ENCODE results near the gene TDP2.
"Not testable (repeated sequence)": the region's sequence is repeated elsewhere in the genome, so short reads cannot be mapped to it uniquely, and the experiment has no call there.

Gene TDP2

DNA sequence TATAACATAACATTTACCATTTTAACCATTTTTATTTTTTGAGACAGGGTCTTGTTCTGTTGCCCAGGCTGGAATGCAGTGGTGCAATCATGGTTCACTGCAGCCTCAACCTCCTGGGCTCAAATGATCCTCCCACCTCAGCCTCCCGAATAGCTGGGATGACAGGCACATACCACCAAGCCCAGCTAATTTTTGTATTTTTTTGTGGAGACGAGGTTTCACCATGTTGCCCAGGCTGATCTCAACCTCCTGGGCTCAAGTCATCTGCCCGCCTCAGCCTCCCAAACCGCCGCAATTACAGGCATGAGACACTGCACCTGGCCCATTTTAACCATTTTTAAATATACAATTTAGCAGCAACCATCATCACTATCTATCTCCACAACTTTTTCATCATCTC lies 26.1 kb downstream of the TDP2 start:
- not testable (repeated sequence) for H3K4me1 Mint-ChIP-seq; H3K9me3 Mint-ChIP-seq; H3K4me3 Mint-ChIP-seq; H3K36me3 Mint-ChIP-seq; H3K27ac Mint-ChIP-seq; DNase-seq (ENCODE audit: low spot score in 2 of 2); ATAC-seq

DNA sequence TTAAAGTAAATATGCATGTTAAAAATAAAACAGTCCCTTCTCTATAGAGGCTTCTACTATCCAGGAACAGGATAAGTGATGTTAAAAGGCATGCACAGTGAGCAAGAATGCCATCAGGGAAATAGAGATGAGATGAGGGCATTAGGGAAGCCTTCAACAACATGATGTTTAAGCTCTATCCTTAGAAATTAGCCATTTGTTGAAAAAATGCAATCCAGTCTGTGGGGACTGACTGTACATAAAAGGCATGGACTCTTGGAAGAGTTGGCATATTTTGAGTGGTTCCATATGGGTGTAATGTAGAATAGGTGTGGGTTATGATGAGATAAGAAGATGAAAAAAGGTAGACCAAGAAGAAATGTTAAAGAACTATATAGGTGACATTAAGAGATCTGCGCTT lies 26.5 kb downstream of the TDP2 start:
- no peak overlapping the region for H3K27ac Mint-ChIP-seq
- peaks cover 1% of the 10 kb centered on the region for H3K4me1 Mint-ChIP-seq
- no peaks in the 10 kb centered on the region for H3K9me3 Mint-ChIP-seq

DNA sequence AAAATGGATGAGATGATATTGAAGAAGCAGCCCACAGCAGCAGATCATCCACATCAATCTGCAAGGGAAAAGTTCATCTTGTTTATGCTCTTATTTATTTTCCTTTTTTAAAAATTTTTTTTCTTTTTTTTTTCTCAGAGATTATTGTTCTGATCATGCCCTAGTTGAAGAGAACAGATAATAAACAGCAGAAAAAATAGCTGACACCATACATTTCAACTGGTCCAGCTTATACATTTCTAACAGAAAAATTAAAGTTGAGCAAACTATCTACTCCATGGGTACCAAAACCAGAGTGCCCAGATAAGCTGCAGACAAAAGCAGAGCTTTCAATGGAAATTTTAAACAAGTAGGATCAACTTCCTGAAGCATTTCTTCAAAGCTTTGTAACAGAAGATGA lies 30.0 kb downstream of the TDP2 start:
- no peak overlapping the region for H3K4me3 Mint-ChIP-seq
- DNase-seq (ENCODE audit: low spot score in 2 of 2) (no peak), ATAC-seq (no peak)
- no peaks in the 10 kb centered on the region for H3K9me3 Mint-ChIP-seq
- no peaks in the 10 kb centered on the region for H3K4me1 Mint-ChIP-seq
- no peak overlapping the region for H3K27ac Mint-ChIP-seq
- H3K36me3 Mint-ChIP-seq: no peaks in the 10 kb centered on the region

More for the DNA sequence above, 26.5 kb downstream of the TDP2 start:
- Mint-ChIP-seq H3K4me3 (no peak overlapping the region), H3K36me3 (no peaks in the 10 kb centered on the region)
- DNase-seq (ENCODE audit: low spot score in 2 of 2) (no peak), ATAC-seq (no peak)

DNA sequence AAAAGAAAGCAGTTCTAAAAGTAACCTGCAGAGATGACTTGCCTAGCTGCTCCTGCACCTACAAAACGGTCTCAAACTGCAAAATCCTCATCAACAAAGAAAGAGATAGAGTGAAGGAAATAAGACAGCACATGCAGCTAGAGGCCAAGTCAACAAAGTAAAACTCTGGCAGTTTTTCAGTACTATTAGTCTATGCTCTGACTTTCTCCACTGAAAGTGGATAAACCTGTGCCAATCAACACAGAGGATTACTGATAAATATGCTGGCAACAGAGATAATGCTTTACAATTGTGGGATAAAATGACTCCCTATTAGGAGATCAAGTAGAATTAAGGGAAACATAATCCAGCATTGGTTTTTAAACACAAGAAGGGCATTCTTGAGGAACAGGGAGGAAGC lies 34.1 kb downstream of the TDP2 start:
- H3K4me1 Mint-ChIP-seq: no peaks in the 10 kb centered on the region
- no peak overlapping the region for H3K4me3 Mint-ChIP-seq
- no peaks in the 10 kb centered on the region for H3K36me3 Mint-ChIP-seq
- DNase-seq (ENCODE audit: low spot score in 2 of 2) (no peak), ATAC-seq (no peak)
- H3K27ac Mint-ChIP-seq: no peak overlapping the region
- H3K9me3 Mint-ChIP-seq: no peaks in the 10 kb centered on the region

DNA sequence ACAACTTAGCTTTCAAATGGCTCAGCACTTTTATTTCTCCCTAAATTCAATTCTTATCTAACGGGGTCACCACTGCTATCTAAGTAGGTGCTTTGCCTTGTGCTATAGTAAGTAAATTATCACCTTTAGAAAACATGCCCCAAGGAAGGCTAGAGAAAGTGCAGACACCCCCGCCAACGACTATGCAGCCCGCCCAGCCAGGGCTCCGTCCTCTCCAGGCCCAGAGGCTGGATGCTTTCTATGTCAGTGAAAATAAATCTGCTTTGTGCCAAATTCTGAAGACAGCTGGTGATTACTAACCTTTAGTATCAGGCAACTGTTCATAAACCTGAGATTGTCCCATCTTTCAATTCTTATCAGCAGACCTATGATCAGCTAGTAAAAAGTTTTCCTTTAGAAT lies 35.0 kb downstream of the TDP2 start:
- ATAC-seq (no peak), DNase-seq (ENCODE audit: low spot score in 2 of 2) (no peak)
- Mint-ChIP-seq H3K9me3 (no peaks in the 10 kb centered on the region), H3K4me1 (no peaks in the 10 kb centered on the region), H3K27ac (no peak overlapping the region), H3K4me3 (no peak overlapping the region), H3K36me3 (no peaks in the 10 kb centered on the region)

DNA sequence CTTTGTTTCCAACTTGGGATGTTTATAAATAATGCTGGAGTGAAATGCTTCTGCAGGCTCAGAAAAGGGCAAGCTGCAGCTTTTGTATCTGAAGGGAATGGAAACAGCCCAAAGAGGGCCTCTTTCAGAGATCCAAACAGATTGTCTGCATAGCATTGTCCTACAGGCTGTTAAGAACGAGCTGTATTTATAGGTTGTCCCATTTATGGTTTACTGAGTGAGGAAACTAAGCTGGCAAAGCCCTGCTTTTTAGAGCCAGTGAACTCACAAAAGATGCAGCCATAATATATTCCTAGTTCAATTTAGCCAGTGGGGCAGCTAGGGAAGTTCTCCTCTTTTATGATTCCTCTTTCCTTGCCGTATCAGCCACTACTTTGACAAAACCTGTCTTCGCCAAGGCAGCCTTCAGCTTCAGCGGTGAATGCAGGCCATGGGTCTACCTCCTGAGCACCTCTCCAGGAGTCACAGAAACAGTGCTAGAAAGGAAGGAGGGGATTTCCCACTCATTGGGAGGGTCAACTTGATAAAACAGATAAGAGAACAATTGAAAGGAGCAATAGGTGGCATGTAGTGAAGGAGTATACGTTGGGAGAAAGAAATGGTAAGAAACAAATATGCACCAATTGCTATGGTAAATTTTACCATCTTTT lies 35.7 kb downstream of the TDP2 start:
- Mint-ChIP-seq H3K9me3 (no peaks in the 10 kb centered on the region), H3K36me3 (no peaks in the 10 kb centered on the region), H3K27ac (no peak overlapping the region), H3K4me1 (no peaks in the 10 kb centered on the region), H3K4me3 (no peak overlapping the region)
- ATAC-seq: no peak
- no peak for DNase-seq (ENCODE audit: low spot score in 2 of 2)

DNA sequence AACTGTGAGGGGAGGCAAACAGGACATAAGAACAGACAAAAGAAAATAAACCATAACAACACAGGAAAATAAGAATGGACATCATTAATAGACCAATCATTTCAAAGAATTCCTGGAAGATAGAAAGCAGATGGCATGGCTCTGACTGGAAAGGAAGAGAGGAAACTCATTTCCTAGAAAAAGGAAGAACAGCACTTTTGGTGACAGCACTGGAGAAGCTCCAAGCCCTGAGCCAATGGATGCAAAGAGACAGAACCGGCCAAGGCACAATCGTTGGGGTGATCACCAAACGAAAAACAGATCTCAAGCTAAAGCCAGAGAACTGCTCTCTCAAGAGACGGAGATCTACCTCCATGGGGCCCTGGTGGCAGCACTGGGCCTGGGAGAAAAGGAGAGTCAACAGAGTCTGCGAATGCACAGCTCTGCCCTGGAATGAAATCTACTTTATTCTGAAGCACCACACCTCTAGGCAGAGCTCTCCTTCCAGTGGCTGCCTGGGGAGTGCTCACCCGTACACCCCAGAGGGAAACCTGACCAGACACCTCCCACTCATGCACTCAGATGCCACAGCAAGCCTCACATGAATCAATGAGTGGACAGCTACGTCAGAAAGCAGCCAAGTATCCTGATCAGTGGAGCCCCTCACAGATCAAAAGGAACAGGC lies 44.9 kb downstream of the TDP2 start:
- no peaks in the 10 kb centered on the region for H3K36me3 Mint-ChIP-seq
- no peak overlapping the region for H3K27ac Mint-ChIP-seq
- DNase-seq (ENCODE audit: low spot score in 2 of 2) (no peak), ATAC-seq (no peak)
- no peaks in the 10 kb centered on the region for H3K9me3 Mint-ChIP-seq
- H3K4me1 Mint-ChIP-seq: no peaks in the 10 kb centered on the region
- H3K4me3 Mint-ChIP-seq: no peak overlapping the region

DNA sequence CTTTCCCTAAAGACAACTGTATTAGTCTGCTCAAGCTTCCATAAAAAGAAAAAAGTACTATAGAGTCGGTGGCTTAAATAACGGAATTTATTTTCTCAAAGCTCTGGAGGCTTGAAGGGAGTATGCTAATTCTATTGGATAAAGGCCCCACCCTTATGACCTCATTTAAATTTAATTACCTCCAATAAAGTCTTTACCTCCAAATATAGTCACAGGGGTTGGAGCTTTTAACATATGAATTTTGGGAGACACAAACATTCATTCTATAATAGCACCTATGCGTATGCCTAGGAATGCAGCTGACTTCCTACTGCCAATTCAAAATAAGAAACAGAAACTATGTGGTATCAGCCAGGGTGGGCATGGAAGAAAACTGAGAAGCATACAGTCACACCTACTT lies 46.1 kb downstream of the TDP2 start:
- ATAC-seq: no peak
- no peak overlapping the region for H3K27ac Mint-ChIP-seq
- no peaks in the 10 kb centered on the region for H3K9me3 Mint-ChIP-seq
- no peak for DNase-seq (ENCODE audit: low spot score in 2 of 2)
- H3K36me3 Mint-ChIP-seq: no peaks in the 10 kb centered on the region
- no peak overlapping the region for H3K4me3 Mint-ChIP-seq
- H3K4me1 Mint-ChIP-seq: no peaks in the 10 kb centered on the region

DNA sequence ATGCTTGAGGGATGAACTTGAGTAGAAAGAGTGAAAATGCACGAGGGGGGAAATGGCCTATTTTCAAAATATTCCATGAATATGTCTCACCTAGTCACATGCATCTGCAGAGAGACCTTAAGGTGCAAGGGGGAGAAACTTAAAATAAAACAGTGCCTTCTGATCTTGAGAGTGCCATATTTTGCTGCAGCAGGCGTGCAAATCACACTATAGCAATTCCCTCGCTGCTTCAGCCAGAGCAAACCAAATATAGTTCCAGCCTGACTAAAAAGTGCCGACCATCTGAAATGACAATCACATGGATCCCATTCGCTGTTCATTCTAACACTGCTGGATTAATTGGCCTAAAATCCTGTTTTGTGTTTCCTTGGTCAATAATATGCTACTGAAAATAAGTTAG lies 47.0 kb downstream of the TDP2 start:
- Mint-ChIP-seq H3K9me3 (no peaks in the 10 kb centered on the region), H3K4me1 (no peaks in the 10 kb centered on the region), H3K4me3 (no peak overlapping the region), H3K27ac (no peak overlapping the region), H3K36me3 (no peaks in the 10 kb centered on the region)
- DNase-seq (ENCODE audit: low spot score in 2 of 2) (no peak), ATAC-seq (no peak)

DNA sequence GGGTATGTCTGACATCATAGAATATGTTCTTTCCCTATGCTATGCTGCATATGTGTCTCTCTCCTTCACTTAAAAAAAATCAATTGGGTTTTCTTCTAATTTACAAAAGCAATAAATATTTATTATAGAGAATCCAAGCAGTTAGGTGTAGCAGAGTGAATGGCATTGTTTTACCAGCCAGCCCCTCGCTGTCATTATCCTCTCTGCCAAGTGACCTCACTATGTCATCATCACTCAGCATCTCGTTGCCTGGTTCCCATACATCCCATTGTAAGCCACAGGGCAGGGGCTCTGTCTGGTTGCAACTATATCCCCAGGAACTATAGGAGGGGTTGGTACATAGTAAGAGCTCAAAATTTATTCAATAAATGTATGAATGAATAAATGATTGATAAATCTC lies 52.1 kb downstream of the TDP2 start:
- Mint-ChIP-seq H3K27ac (no peak overlapping the region), H3K9me3 (no peaks in the 10 kb centered on the region), H3K4me1 (no peaks in the 10 kb centered on the region), H3K36me3 (no peaks in the 10 kb centered on the region), H3K4me3 (no peak overlapping the region)
- ATAC-seq (no peak), DNase-seq (ENCODE audit: low spot score in 2 of 2) (no peak)

DNA sequence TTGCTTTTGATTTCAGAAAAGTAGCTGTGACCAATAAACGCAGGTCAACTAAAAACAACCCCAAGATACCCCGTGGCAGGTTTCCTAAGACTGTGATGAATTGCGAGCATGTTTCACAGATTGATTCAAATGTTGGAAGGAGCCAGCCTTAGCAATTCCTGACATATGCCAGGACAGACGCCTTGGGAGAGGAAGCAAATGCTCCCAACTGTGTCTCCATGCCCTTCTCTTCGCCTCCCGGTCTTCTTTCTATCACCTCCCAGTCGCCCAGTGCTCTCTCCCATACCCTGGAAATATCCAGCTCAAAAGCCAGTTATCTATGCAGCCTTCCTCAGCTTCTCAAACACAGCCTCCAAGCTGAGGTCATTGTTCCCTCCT lies 52.7 kb downstream of the TDP2 start:
- H3K36me3 Mint-ChIP-seq: no peaks in the 10 kb centered on the region

DNA sequence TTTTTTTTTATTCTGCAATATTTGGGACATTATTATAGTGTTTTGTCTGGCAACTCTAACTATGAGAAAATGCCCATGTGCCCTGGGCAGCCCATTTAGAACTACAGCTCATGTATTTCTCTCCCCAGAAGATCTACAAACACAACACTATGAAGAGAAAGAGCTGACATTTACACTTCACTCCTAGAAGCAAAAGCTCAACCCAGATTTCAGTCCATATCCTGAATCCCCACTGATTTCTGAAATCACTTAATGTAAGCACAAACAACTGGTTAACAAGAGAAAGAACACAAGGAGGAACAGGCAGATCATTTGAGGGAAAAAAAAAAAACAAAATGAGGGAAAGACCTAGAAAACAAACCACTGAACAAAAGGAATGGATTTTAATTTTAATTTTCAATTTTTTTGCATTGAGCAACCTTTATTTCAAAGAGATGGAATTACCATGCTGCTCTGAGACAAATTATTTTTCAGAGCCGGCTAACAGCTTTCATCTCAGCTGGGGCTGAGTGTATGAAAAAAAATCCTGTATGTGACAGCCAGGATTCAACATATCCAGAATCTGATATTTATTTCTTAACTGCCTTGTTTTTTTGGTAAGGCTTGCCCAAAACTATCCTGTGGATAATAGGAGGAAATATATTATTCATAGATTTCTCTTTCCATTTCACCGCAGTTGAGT lies 53.2 kb downstream of the TDP2 start:
- Mint-ChIP-seq H3K4me3 (no peak overlapping the region), H3K36me3 (no peaks in the 10 kb centered on the region), H3K27ac (no peak overlapping the region), H3K9me3 (no peaks in the 10 kb centered on the region), H3K4me1 (no peaks in the 10 kb centered on the region)
- ATAC-seq (no peak), DNase-seq (ENCODE audit: low spot score in 2 of 2) (no peak)

More for the DNA sequence above, 52.7 kb downstream of the TDP2 start:
- no peak overlapping the region for H3K27ac Mint-ChIP-seq
- no peak for ATAC-seq
- no peaks in the 10 kb centered on the region for H3K9me3 Mint-ChIP-seq
- no peak overlapping the region for H3K4me3 Mint-ChIP-seq
- no peak for DNase-seq (ENCODE audit: low spot score in 2 of 2)
- H3K4me1 Mint-ChIP-seq: no peaks in the 10 kb centered on the region

DNA sequence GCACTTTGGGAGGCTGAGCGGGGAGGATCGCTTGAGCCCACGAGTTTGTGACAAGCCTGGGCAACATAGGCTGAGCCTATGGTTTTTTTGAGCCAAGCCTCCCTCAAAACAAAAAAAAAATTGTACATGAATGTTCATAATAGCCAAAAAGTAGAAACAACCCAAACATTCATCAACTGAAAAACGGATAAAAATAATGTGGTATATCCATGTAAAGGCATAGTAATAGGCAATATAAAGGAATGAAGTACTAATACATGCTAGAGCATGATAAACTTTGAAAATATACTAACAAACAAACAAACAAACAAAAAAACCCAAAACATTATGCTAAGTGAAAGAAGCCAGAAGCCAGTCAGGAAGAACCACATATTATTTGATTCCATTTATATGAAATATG lies 56.0 kb downstream of the TDP2 start:
- H3K4me3 Mint-ChIP-seq: no peak overlapping the region
- no peaks in the 10 kb centered on the region for H3K9me3 Mint-ChIP-seq
- ATAC-seq (no peak), DNase-seq (ENCODE audit: low spot score in 2 of 2) (no peak)
- H3K27ac Mint-ChIP-seq: no peak overlapping the region
- H3K4me1 Mint-ChIP-seq: no peaks in the 10 kb centered on the region
- H3K36me3 Mint-ChIP-seq: no peaks in the 10 kb centered on the region

DNA sequence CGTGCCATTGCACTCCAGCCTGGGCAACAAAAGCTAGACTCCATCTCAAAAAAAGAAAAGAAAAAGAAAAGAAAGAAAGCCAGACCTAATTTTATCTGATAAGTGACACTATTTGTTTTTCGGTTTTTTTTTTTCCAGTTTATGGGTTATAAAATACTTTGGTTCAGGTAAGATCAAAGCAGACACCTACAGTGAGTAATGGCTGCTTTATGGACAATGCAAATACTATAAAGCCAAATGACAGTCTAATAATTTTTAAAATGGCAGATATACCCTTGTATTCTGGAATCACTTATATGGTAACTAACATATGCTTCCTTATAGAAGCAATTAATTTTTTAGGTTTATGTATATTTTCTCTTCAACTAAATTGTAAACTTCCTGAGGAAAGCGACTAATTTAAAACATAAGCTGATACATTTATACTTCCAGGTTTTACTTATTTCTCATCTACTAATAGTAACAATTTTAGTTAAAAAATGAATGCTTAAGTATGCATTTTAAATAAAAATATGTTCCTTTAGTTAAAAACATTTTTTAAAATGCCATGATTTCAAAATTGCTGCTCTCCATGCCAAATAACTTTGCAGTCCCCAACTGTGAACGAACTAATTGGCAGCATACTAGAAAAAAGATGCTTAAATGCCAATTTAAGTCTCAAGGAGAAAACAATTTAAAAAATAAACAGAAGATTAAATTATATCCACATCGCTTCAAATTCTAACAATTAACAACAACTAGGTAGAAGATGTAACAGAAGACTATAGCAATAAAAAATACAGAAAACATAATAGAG lies 59.2 kb downstream of the TDP2 start:
- no peak overlapping the region for H3K4me3 Mint-ChIP-seq
- DNase-seq (ENCODE audit: low spot score in 2 of 2) (no peak), ATAC-seq (no peak)

DNA sequence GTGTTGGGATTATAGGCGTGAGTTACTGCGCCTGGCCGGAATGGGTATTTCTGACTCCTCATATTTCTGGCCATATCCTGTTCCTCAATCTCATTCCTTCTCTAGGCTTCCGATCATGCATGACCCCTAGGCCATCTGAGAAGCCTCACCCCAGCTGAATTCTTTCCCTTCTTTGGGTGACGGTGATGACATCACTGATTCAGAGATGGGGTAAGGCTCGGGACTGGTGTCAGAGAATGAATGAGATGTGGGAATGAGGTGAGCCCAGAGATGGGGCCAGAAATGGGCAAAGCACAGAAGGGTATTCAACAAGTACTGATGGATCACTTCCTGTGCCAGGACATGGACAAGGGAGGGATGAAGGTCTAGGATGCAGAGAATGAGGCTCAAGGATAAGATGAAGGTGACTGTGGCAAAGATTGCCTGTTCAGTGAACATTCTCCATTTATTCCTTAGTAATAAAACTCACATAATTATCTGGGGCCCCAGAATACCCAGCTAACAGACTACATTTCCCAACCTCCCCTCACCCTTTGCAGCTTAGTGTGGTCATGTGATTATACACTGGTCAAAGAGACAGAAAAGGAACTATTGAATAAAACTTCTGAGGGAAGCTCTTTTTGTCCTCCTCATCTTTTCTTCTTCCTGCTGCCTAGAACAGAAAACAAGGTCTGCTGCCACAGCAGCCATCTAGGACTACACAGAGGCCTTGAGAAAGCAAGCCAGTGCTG lies 60.3 kb downstream of the TDP2 start:
- H3K4me3 Mint-ChIP-seq: no peak overlapping the region
- H3K27ac Mint-ChIP-seq: no peak overlapping the region
- no peak for ATAC-seq
- H3K36me3 Mint-ChIP-seq: no peaks in the 10 kb centered on the region
- H3K4me1 Mint-ChIP-seq: no peaks in the 10 kb centered on the region
- H3K9me3 Mint-ChIP-seq: no peaks in the 10 kb centered on the region
- DNase-seq (ENCODE audit: low spot score in 2 of 2): no peak

More for the DNA sequence above, 59.2 kb downstream of the TDP2 start:
- H3K27ac Mint-ChIP-seq: no peak overlapping the region
- H3K36me3 Mint-ChIP-seq: no peaks in the 10 kb centered on the region
- H3K9me3 Mint-ChIP-seq: no peaks in the 10 kb centered on the region
- H3K4me1 Mint-ChIP-seq: no peaks in the 10 kb centered on the region

Measured in stimulated activated effector memory CD8-positive, alpha-beta T cell treated with anti-CD3 and anti-CD28 coated beads, Interleukin-12 subunit alpha, Interleukin-12 subunit beta, amount 100 ng/mL, for 72 hours (primary cell).